ENCODE data around the gene ACTR8. TPM values are rescaled to one million over a fixed set of nuclear protein-coding genes. Genes with fewer than 3 reads are reported as not detected.

The ACTR8 gene
- polyA plus RNA-seq, 1 donor (not counting 4 experiments of a cell fraction or from before 2014, with no cell fraction given) = 28.8 TPM

- H3K9me1 ChIP-seq (ENCODE audit: control insufficient read depth, extremely low read depth, insufficient read depth, low read length) = no peaks in the 10 kb centered on the region
- H3K27ac ChIP-seq (ENCODE audit: control insufficient read depth, insufficient read depth, low read length) = no peak overlapping the region
- H3K4me2 ChIP-seq (ENCODE audit: control insufficient read depth, extremely low read depth, insufficient read depth, low read depth, low read length) = no peak overlapping the region
- no peak for TF ChIP-seq EZH2 (IDR thresholded peaks at IDR 0.05; ENCODE audit: low read length)
- TF ChIP-seq CTCF (optimal IDR thresholded peaks at IDR 0.05 in 1 of 3, IDR thresholded peaks at IDR 0.05 in 1 of 3, conservative IDR thresholded peaks at IDR 0.05 in 1 of 3; ENCODE audit: extremely low read depth in 1 of 3, insufficient read depth in 2 of 3, low read length in 3 of 3) = no peak
- no peaks in the 10 kb centered on the region for H3K79me2 ChIP-seq (ENCODE audit: control insufficient read depth, insufficient read depth, low read length)
- dilution Hi-C loops (cut with MboI; ENCODE audit: extremely low pct_ligation_motif_present, low sequenced_read_pairs) = no loop called here
- H3K9me3 ChIP-seq (ENCODE audit: control insufficient read depth, low read depth, low read length) = no peaks in the 10 kb centered on the region
- no peak overlapping the region for H2AFZ ChIP-seq (ENCODE audit: control insufficient read depth, low read length)
- FAIRE-seq (no peak), DNase-seq (ENCODE audit: low read depth, low spot score) (no peak)
- H3K36me3 ChIP-seq (ENCODE audit: control insufficient read depth in 2 of 2, extremely low read depth in 1 of 2, insufficient read depth in 2 of 2, low read length in 2 of 2) = no peaks in the 10 kb centered on the region
- no peak overlapping the region for H3K9ac ChIP-seq (ENCODE audit: control insufficient read depth, extremely low read depth, insufficient read depth, low read length)
- no peaks in the 10 kb centered on the region for H3K4me1 ChIP-seq (ENCODE audit: control insufficient read depth, extremely low read depth, insufficient read depth, low read length)
- no peak overlapping the region for H3K4me3 ChIP-seq (ENCODE audit: control insufficient read depth in 2 of 3, extremely low read depth in 1 of 3, insufficient read depth in 2 of 3, low read depth in 1 of 3, low read length in 3 of 3)
- H3K27me3 ChIP-seq (ENCODE audit: control insufficient read depth, extremely low read depth, insufficient read depth, low read length) = peaks cover 22% of the 10 kb centered on the region
- H4K20me1 ChIP-seq (ENCODE audit: control insufficient read depth, extremely low read depth, insufficient read depth, low read length) = no peaks in the 10 kb centered on the region
Observed at GRCh38 chr3:53841296-53841695, 40.7 kb downstream of the ACTR8 start.

GRCh38 chr3:53837331-53837730 lies 44.6 kb downstream of the ACTR8 start:
- H3K9ac ChIP-seq (ENCODE audit: control insufficient read depth, extremely low read depth, insufficient read depth, low read length) = no peak overlapping the region
- no peak overlapping the region for H3K4me2 ChIP-seq (ENCODE audit: control insufficient read depth, extremely low read depth, insufficient read depth, low read depth, low read length)
- no peak overlapping the region for H3K4me3 ChIP-seq (ENCODE audit: control insufficient read depth in 2 of 3, extremely low read depth in 1 of 3, insufficient read depth in 2 of 3, low read depth in 1 of 3, low read length in 3 of 3)
- DNase-seq (ENCODE audit: low read depth, low spot score) (no peak), FAIRE-seq (no peak)
- no peaks in the 10 kb centered on the region for H3K27me3 ChIP-seq (ENCODE audit: control insufficient read depth, extremely low read depth, insufficient read depth, low read length)
- TF ChIP-seq CTCF (optimal IDR thresholded peaks at IDR 0.05 in 1 of 3, IDR thresholded peaks at IDR 0.05 in 1 of 3, conservative IDR thresholded peaks at IDR 0.05 in 1 of 3; ENCODE audit: extremely low read depth in 1 of 3, insufficient read depth in 2 of 3, low read length in 3 of 3) (no peak), EZH2 (IDR thresholded peaks at IDR 0.05; ENCODE audit: low read length) (no peak)
- H2AFZ ChIP-seq (ENCODE audit: control insufficient read depth, low read length) = no peak overlapping the region
- H3K4me1 ChIP-seq (ENCODE audit: control insufficient read depth, extremely low read depth, insufficient read depth, low read length) = no peaks in the 10 kb centered on the region
- no peaks in the 10 kb centered on the region for H4K20me1 ChIP-seq (ENCODE audit: control insufficient read depth, extremely low read depth, insufficient read depth, low read length)
- H3K79me2 ChIP-seq (ENCODE audit: control insufficient read depth, insufficient read depth, low read length) = no peaks in the 10 kb centered on the region
- no peak overlapping the region for H3K27ac ChIP-seq (ENCODE audit: control insufficient read depth, insufficient read depth, low read length)
- H3K9me1 ChIP-seq (ENCODE audit: control insufficient read depth, extremely low read depth, insufficient read depth, low read length) = no peaks in the 10 kb centered on the region
- H3K36me3 ChIP-seq (ENCODE audit: control insufficient read depth in 2 of 2, extremely low read depth in 1 of 2, insufficient read depth in 2 of 2, low read length in 2 of 2) = no peaks in the 10 kb centered on the region
- dilution Hi-C loops (cut with MboI; ENCODE audit: extremely low pct_ligation_motif_present, low sequenced_read_pairs) = no loop called here
- no peaks in the 10 kb centered on the region for H3K9me3 ChIP-seq (ENCODE audit: control insufficient read depth, low read depth, low read length)

Data from keratinocyte (primary cell).